Transverse colon (tissue), 4 donors: Measurements from ENCODE around the gene ERN2.

ENCODE experiments used
- CTCF ChIP-seq, 5 experiments: fragments of 200-600 bp in 3 of 5; fragments of 450-650 bp in 2 of 5; sonication (generic) in 3 of 5; IDR thresholded peaks; 1 replicate in 2 of 5; 2 replicates in 3 of 5; pipeline ENCODE4 v1.5.1; 2016 to 2017; ENCODE audit warnings: antibody characterized with exemption in 5 of 5, inconsistent platforms in 3 of 5, mild to moderate bottlenecking in 2 of 5, moderate library complexity in 1 of 5
- POLR2A ChIP-seq: fragments of 450-650 bp; IDR thresholded peaks from one replicate; pipeline ENCODE4 v1.6.1; 2016; ENCODE audit warnings: antibody characterized with exemption, mild to moderate bottlenecking, moderate library complexity
- POLR2AphosphoS5 ChIP-seq, 3 donors: sonication (generic); formaldehyde crosslinking; IDR thresholded peaks; one replicate each; pipeline ENCODE4 v1.6.1; 2016; ENCODE audit warnings: antibody characterized with exemption in 3 of 3

DNA sequence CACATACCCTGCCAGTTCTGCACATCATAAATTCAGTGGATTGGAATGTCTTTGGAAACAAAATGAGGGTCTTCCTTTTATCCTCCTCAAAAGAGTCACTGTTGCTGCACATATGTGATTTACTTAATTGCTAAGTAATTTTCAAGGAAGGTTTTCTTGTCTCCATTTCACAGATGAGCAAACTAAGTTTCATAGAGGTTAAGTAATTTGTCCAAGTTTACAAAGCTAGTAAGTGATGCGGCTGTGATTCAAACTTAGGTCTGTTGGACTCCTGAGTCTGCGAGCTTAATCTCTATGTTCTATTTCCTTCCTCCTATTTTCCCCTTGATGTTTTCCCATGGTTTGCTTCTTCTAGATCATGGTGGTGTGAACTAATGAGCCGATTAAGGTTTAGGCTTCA, 13.7 kb upstream of the ERN2 start:
- TF ChIP-seq CTCF (IDR thresholded peaks at IDR 0.05) (no peak), POLR2A (no peak), POLR2AphosphoS5 (IDR thresholded peaks at IDR 0.05) (no peak)
